Anterior cingulate cortex (tissue), 58 donors: ENCODE results near the gene FTSJ1.
"Not testable (repeated sequence)": the region's sequence is repeated elsewhere in the genome, so short reads cannot be mapped to it uniquely, and the experiment has no call there.

Source experiments
- DNase-seq, 58 donors: peaks; one replicate each; lab custom pipeline; 2025; lab: John Stamatoyannopoulos, UW

The FTSJ1 gene

GRCh38 chrX:48520455-48520854 is 44.5 kb downstream of the FTSJ1 start:
- no peak for DNase-seq

GRCh38 chrX:48520976-48521352 is 45.0 kb downstream of the FTSJ1 start:
- DNase-seq, result peak in 19 of 58 donors; percentile 1 to 49 (median 9)

- DNase-seq, result peak; percentile 5 to 87 (median 74)
Observed at GRCh38 chrX:48521353-48522243, 45.6 kb downstream of the FTSJ1 start, which contains the start of gene EBP. Gene EBP (plus strand): TSS chrX:48521808. CDS start chrX:48523772, 1,964 bp downstream.

GRCh38 chrX:48522291-48522690 is 46.3 kb downstream of the FTSJ1 start:
- DNase-seq, result no peak

- DNase-seq, result no peak
Observed at GRCh38 chrX:48523682-48524081, 47.7 kb downstream of the FTSJ1 start.

- DNase-seq, result not testable (repeated sequence)
Observed at GRCh38 chrX:48525853-48526252, 49.9 kb downstream of the FTSJ1 start.

GRCh38 chrX:48530736-48531135 is 54.7 kb downstream of the FTSJ1 start:
- no peak for DNase-seq

GRCh38 chrX:48531358-48531959 is 55.5 kb downstream of the FTSJ1 start:
- DNase-seq, result no peak

GRCh38 chrX:48532161-48532560 is 56.2 kb downstream of the FTSJ1 start:
- no peak for DNase-seq

GRCh38 chrX:48533165-48533564 is 57.2 kb downstream of the FTSJ1 start:
- DNase-seq, result no peak
